GM18907 (cell line): ENCODE results near the gene STOM.

Experiments used
- ATAC-seq: cut with Tn5 transposase; IDR thresholded peaks from one replicate; pipeline ENCODE4 v1.9.1; 2021; ENCODE audit warnings: mild to moderate bottlenecking, moderate library complexity; ENCODE audit not compliant: unreplicated experiment

The STOM gene

GRCh38 chr9:121289026-121289771, 80.9 kb downstream of the STOM start:
- ATAC-seq = no peak
